Nucleus accumbens (tissue), 56 donors: ENCODE results near the gene ABCG2.
A peak's percentile ranks its signal among the peaks of the same experiment; 100 is the strongest.

Experiments used
- DNase-seq, 56 donors: peaks; one replicate each; lab custom pipeline; 2025; lab: John Stamatoyannopoulos, UW

ABCG2 gene

DNA sequence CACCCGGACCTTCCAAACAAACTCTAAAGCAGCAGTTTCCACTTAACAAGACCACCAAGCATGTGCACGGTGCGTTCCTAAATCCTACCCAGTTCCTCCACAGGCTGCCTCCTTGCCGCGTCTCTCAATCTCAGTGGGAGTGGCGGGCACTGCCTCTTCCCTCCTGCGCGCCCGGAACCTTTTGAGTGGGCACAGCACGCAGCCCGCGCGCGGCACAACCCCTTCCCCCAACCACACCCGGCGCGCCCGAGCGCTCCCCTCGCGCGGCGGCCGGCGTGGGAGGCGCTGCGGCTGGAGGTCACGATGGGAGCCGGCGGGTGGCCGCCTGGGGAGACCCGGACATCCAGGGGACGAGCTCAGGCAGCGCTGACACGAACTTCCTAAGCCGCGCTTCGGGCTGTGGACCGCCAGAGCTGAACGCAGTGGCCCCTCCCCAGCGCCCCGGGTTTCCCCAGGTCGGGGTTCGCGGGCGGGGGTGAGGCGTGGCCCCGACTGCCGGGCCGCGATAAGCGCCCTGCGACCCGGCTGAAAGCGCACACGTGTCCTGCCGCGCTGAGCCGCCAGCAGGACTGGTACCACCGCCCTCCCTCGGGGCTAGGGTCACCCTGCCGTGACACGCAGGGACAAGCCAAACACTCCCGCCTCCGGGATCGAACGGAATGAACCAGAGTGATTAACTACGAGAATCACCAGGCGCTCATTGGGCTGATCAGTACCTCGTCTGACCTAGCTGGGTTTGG, at the start of gene ABCG2:
Gene ABCG2 (minus strand): TSS at position 151 of the 740 bp plus-strand sequence. CDS start 18,644 bp downstream, outside the sequence.
- DNase-seq: peak in 18 of 56 donors; percentile 4 to 46 (median 18)

DNA sequence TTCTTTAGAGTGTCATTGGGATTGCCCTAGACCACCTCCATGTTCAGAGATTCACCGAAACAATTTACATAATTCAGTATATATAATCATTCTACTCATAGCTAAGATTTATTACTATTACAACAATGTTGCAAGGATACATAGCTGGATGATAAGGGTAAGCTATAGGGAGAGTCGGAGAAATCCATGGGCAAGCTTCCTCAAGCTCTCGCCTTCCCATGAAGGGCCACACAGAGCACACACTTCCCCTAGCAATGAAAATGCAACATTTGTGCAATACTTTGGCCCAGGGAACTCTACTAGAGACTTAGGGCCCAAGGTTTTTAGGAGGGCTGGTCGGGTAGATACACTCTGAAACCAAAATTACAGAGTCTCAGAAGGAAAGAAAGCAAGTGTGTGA, 49.7 kb upstream of the ABCG2 start:
- DNase-seq: no peak

DNA sequence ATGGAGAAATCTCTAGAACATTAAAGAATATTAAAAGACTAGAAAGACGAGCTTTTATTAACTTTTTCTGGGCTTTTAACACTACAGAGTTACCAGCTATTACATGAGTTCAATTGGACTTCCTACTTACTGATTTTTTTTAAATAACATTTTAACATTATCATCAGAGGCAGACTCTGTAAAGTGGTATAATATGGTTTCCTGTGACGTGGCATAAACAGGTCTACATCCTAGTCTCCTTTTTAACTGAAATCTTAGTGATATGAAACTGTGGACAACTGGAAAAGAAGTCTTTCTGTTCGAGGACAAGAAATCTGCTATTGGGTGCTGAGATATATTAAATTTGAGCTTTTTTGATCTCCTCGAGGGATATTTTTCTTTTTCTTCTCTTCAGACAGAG, 48.7 kb upstream of the ABCG2 start:
- DNase-seq: no peak

DNA sequence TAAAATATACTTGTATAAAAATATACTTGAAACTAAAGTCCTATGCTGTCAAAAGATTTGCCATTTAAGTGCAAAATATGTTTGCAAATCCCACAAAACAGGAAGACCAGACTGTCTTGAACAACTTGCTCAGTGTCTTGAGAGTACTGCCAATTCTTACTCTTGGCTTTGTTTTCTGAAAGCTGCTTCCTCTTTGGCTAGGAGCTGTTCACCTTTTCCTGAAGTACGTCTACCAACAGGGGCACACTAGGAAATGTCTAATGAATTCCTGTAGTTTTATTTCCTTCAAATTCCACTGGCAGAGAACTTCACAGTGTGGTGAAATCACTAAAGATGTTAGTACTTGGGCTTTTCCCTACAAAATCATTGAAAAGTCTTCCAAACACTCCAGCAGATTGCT, 46.4 kb upstream of the ABCG2 start:
- DNase-seq: no peak

DNA sequence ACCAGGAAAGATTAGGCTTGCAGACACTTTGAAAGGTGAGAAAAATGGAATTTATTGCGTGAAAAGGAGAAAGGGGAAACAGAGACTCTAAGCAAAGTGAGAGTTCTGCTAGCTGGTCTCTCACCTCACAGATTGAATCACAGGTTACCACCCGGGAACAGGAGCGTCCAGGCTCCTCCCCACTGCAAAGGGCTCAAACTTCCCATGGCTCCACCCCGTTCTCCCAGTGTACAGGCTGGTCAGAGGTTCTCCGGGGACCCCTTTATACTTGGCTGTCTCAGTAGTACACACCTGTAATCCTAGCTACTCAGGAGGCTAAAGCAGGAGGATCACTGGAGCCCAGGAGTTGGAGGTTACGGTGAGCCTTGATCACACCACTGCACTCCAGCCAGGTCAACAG, 44.0 kb upstream of the ABCG2 start:
- DNase-seq: no peak

DNA sequence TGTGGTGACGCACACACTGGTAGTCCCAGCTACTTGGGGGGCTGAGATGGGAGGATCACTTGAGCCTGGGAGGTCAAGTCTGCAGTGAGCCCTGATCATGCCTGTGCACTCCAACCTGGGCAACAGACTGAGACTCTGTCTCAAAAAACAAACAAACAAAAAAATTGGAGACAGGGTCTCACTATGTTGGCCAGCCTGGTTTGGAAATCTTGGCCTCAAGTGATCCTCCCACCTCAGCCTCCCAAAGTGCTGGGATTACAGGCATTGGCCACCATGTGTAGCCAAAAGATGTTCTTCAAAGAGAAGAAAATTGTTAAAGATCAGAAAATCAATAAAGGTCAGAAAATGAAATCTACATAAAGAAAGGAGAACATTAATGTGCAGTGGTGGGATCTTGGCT, 41.7 kb upstream of the ABCG2 start:
- DNase-seq: no peak

DNA sequence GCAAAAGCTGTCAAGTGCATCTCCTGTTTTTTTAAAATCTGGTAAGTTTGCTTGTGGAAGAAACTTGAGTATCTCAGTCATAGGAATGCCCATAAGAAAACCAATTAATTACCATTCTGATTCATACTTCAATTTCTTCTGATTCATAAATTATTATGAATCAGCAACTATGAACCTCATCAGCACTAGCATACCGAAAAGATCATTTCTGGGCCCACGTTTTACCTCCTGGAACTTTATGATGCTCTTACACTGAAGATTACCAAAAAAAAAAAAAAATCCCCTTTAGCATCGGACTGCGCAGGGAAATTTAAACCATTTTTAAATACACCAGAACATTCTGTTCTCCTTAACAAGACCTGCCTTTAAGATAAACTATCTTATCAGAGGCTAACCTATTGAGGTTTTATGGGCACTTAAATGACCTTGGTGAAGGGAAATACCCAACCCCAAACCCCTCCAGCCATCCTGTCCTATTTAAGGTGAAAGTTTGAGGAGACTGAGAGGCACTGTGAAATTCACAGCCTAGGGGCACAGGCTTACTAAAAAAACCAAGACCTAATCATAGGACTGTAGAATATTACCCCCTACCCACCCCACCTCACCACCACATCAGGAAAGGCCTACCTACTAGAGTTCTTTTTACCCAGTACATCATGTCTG, 38.2 kb upstream of the ABCG2 start:
- no peak for DNase-seq

DNA sequence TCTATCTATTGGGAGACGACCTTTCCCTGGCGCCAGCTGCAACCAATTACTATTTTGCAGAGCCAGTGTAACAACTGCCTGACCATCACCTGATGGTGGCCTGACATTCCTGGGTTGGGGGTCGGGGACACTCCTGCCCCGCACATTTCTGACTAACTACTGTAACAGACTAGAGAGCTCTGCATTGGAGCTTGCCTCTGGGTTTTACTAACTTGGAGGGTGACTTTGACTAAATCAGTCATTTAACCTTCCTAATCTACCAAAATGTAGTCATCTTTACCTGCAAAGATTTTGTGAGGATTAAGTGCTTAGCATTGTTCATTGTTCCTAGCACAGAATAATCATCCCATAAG, 37.5 kb upstream of the ABCG2 start:
- DNase-seq: no peak

DNA sequence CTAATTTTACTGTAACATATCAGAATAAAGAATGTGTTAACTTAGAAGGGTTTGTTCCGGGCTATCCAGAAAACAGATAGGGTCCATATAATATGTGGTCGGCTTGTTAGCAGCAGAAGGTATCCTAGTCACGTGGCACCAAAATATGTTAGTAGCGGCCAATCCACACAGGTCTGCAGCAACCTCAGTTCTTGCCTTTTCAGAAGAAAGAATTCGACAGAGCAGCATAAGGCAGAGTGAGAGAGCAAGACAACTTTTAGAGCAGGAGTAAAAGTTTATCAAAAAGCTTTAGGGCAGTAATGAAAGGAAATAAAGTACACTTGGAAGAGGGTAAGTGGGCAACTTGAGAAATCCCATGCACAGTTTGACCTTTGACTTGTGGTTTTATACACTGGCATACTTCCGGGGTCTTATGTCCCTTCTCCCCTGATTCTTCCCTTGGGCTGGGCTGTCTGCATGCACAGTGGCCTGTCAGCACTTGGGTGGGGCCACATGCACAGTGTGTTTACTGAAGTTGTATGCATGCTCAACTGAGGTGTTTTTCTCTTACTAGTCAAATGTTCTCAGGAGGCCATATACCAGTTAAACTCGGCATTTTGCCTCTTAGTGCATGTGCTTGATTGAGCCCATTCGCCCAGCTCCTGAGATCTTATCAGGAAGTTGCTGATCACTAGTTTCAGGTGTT, 37.0 kb upstream of the ABCG2 start:
- DNase-seq: no peak

DNA sequence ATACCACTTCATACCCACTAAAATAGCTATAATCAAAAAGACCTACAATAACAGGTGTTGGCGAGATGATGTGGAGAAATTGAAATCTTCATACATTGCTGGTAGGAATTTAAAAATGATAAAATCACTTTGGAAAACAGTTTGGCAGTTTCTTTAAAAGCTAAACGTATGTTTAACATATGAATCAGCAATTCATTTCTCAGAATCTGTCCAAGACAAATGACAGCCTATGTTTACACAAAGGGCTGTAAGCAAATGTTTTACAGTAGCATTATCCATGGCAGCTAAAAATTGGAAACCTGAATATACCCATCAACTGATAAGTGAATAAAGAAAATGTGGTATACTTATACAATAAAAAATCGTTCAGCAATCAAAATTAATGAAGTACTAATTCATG, 33.0 kb upstream of the ABCG2 start:
- DNase-seq: no peak

DNA sequence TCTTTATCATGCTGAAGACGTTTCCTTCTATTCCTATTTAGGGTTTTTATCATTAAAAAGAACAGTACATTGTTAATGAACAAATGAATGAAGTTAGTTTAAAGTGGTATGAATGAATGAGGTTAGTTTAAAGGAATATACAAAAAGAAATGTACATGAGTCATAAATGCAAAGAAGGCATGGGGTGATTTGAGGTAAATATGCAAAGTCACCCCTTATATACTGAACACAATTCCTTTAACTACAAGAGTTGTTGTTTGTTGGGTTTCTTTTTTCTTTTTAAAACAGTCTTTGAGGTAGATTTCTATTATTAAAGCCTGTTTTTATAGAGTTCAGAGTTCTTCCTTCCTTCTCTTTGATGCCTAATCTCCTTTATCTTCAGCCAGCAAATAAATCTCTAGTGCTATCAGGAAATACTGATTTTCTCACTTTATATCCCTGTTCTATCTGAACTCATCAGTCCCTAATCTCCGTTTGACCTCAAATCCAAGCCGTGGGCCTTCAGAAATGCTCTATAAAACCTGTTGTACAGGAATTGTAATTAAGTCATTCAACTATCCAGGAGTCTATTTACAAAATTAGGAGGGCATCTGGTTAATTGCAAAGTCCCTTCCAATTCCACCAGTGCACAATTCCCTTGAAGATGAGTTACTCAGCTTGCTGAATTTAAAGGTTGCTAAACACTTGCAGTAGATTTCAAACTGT, 31.6 kb upstream of the ABCG2 start:
- no peak for DNase-seq

DNA sequence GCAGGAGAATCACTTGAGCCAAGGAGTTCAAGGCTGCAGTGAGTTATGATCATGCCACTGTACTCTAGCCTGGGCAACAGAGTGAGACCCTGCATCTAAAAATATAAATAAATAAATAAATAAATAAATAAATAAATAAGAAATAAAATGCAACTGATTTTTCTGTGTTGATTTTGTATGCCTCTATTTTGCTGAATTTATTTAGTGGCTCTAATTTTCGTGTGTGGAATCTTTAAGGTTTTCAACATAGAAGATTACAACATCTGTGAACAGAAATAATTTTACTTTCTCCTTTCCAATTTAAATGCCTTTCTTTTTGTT, 30.9 kb upstream of the ABCG2 start:
- no peak for DNase-seq

DNA sequence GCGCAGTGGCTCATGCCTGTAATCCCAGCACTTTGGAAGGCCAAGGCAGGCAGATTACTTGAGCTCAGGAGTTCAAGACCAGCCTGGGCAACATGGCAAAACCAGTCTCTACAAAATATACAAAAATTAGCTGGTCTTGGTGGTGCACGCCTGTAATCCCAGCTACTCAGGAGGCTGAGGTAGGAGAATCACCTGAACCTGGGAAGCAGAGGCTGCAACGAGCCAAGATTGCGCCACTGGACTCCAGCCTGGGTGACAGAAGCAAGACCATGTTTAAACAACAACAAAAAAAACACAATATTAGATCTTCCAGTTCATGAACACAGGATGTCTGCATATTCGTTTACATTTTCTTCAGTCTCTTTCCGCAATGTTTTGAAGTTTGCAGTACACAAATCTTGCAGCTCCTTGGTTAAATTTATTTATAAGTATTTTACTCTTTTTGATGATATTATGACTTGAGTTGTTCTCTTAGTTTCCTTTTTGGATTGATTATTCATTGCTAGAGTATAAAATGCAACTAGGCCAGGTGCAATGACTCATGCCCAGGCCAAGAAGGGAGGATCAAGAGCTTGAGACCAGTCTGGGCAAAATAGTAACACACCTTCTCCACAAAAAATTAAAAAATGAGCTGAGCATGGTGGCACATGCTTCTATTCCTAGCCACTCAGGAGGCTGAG, 30.4 kb upstream of the ABCG2 start:
- DNase-seq: no peak

DNA sequence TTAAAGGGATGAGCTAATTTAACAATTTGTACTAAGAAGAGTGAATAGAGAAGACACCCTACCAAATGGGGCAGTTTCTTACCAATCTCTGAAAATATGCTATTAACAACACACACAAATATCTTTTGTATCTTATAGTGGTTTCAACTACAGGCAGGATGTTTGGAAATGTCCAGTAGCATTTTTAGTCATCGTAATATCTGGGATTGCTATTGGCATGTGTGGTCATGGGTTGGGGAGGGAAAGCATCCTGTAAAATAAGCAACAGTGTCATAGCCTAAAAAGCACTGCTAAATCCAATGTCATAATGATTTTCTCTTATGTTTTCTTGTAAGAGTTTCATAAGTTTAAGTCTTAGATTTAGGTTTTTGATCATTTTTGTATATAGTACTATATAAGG, 29.3 kb upstream of the ABCG2 start:
- DNase-seq: no peak

DNA sequence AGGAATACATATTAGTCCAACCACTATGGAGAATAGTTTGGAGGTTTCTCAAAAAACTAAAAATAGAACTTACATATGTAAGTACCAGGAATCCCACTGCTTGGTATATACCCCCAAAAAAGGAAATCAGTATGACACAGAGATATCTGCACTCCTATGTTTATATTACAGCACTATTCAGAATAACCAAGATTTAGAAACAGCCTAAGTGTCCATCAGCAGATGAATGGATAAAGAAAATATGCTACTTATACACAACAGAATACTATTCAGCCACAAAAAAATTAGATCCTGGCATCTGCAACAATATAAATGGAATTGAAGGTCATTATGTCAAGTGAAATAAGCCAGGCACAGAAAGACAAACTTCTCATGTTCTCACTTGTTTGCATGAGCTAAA, 27.5 kb upstream of the ABCG2 start:
- no peak for DNase-seq

DNA sequence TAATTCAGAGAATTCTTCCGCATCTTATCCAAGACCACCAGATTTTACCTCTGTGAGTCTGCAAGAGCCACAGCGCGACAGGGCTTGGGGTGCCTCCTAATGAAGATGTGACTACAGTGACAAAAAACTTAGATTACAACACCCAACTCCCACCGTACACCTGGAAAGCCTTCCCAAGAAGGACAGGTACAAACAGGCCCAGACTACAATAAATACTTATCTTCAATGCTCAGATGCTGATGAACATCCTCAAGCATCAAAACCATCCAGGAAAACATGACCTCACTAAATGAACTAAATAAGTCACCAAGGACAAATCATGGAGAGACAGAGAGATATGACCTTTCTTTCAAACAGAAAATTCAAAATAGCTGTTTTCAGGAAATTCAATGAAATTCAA, 20.8 kb upstream of the ABCG2 start:
- no peak for DNase-seq

DNA sequence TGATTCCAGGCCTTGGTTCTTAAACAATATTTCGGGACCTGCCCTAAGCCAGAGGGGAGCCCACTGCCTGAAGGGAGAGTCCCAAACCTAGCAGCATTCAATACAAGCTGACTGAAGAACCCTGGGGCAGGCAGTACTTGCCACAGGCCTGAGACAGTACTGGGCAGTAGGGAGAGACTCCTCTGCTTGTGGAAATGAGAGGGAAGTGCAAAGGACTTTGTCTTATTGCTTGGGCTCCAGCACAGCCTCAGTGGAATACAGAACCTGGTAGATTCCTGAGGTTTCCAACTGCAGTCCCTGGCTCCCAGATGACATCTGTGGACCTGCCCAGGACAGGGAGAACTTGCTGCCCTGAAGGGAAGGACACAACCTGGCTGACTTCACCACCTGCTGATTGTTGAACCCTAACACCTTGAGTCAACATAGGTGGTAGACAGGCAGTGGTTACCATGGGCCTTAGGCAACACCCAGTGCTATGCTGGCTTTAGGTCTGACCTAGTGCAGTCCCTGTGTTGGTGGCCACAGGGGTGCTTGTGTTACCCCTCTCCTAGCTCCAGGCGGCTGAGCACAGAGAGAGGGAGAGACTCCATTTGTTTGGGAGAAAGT, 20.3 kb upstream of the ABCG2 start:
- no peak for DNase-seq

DNA sequence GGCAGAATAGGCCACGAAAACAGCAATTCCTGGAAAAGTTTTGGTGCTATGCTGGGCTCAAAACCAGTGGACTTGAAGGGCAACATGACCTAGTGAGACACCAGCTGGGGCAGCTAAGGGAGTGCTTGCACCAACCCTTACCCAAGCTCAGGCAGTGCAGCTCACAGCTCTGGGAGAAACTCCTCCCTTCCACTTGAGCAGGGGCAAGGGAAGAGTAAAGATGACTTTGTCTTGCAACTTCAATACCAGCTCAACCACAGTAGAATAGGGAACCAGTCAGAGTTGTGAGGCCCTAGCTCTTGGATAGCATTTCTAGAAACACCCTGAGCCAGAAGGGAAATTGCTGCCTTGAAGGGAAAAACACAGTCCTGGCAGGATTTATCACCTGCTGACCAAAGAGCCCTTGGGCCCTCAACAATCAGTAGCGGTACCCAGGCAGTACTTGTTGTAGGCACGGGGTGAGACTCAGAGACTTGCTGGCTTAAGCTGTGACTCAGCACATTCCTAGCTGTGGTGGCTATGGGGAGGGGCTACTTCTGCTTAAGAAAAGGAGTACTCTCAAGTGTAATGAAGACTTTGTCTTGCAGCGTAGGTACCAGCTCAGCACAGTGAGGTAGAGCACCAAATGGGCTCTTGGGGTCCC, 19.7 kb upstream of the ABCG2 start:
- peak in 4 of 56 donors; percentile 2 to 14 (median 3) for DNase-seq

DNA sequence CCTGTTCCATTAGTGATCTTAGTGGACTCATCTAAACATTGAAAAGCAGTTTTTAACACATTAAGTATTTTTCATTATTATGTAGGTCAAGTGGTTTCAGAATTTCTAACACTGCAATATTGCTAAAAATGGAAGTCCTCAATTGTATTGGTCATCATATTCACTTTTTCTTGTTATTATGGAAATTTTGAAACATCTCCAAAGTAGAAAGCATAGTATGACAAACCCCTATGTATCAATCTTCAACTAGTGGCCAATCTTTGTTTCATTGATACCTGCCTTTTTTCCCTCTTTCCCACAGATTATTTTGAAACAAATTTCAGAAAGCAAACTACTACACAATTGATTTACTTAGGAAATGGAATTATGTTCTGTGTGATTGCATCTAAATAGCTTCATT, 14.5 kb upstream of the ABCG2 start:
- DNase-seq: no peak

DNA sequence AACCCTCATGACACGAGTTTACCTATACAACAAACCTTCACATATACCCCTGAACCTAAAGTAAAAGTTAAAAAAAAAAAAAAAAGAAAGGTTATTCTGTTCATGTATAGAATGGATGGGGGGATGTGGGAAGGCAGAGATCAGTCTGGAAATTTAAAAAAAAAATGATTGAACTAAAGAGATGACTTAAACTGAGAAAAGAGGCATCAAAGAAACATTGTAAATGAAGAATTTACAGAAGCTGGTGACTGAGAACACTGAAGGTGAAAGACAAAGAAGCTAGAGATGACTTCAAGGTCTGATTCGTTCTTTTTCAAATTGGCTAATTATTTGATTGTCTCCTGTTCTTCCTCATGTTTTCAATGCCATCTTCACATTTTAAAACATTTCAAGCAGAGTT, 12.8 kb upstream of the ABCG2 start:
- DNase-seq: no peak
